Fibroblast of villous mesenchyme (primary cell): ENCODE results near the gene GPX4. TPM values are rescaled to one million over a fixed set of nuclear protein-coding genes. Genes with fewer than 3 reads are reported as not detected.

ENCODE experiments used
- DNase-seq: peaks from one replicate; pipeline ENCODE4 v3.0.0-alpha.2; 2010; ENCODE audit warnings: low read depth
- H3K4me3 ChIP-seq: 2 replicates; pipeline ENCODE4 v1.5.1; 2011; ENCODE audit warnings: low read depth, mild to moderate bottlenecking, low read length
- total RNA-seq: library from RNA; depleted of rRNA; stranded (reverse); fragments of >200 nt; gene quantifications from 2 replicates; pipeline ENCODE4 v1.2.3, GENCODE V29; 2012
- TF ChIP-seq, protein P1 (sequence below): IDR thresholded peaks from 2 replicates; pipeline ENCODE4 v1.5.1; 2012; ENCODE audit warnings: low read depth, mild to moderate bottlenecking, low read length; ENCODE audit not compliant: insufficient read depth

GPX4 gene
- total RNA-seq, 1 donor: 254 TPM

DNA sequence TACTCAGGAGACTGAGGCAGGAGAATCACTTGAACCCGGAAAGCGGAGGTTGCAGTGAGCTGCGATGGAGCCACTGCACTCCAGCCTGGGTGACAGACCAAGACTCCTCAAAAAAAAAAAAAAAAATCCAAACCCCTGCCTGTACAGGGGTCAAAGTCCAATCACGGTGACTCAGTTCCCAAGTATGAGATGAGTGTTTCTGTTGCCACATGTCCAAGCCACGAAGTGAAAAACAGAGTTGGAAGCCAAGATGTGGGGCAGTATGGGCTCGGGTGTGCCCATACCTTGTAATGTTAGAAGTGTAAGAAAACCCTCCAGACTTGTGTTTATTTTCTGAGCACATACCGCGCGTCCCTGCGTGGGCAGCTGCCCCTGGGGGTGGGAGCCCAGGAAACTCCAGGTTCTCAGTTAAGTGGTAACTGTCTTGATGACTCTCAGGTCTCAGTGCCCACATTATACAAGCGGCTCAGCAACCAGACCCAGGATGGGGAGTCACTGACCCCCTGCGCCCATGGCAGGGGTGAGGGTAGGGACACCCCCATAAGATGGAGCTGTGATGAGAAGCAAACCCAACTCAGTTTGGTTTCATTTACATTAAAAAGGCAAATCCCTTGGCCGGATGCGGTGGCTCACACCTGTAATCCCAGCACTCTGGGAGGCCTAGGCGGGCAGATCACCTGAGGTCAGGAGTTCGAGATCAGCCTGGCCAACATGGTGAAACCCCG, 1.2 kb upstream of the GPX4 start:
- H3K4me3 ChIP-seq: peak overlapping the region; percentile 18
- TF ChIP-seq, protein P1, sequence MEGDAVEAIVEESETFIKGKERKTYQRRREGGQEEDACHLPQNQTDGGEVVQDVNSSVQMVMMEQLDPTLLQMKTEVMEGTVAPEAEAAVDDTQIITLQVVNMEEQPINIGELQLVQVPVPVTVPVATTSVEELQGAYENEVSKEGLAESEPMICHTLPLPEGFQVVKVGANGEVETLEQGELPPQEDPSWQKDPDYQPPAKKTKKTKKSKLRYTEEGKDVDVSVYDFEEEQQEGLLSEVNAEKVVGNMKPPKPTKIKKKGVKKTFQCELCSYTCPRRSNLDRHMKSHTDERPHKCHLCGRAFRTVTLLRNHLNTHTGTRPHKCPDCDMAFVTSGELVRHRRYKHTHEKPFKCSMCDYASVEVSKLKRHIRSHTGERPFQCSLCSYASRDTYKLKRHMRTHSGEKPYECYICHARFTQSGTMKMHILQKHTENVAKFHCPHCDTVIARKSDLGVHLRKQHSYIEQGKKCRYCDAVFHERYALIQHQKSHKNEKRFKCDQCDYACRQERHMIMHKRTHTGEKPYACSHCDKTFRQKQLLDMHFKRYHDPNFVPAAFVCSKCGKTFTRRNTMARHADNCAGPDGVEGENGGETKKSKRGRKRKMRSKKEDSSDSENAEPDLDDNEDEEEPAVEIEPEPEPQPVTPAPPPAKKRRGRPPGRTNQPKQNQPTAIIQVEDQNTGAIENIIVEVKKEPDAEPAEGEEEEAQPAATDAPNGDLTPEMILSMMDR: no peak
- DNase-seq: peak; percentile 99

DNA sequence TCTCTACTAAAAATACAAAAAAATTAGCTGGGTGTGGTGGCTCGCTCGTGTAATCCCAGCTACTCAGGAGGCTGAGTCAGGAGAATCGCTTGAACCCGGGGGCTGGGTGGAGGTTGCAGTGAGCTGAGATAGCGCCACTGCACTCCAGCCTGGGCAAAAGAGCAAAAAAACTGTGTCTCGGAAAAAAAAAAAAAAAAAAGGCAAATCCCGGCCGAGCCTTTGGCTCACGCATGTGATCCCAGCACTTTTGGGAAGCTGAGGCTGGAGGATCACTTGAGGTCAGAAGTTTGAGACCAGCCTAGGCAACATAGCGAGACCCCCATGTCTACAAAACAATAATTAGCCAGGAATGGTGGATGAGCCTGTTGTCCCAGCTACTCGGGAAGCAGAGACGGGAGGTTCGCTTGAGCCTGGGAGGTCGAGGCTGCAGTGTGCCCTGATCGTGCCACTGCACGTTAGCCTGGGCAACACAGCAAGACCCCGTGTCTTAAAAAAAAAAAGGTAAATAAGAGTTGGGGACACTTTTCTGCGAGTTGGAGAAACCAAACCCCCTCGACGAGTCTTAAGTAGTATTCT, 574 bp upstream of the GPX4 start:
- TF ChIP-seq, protein P1: no peak
- DNase-seq: no peak
- H3K4me3 ChIP-seq: peak overlapping the region; percentile 36

DNA sequence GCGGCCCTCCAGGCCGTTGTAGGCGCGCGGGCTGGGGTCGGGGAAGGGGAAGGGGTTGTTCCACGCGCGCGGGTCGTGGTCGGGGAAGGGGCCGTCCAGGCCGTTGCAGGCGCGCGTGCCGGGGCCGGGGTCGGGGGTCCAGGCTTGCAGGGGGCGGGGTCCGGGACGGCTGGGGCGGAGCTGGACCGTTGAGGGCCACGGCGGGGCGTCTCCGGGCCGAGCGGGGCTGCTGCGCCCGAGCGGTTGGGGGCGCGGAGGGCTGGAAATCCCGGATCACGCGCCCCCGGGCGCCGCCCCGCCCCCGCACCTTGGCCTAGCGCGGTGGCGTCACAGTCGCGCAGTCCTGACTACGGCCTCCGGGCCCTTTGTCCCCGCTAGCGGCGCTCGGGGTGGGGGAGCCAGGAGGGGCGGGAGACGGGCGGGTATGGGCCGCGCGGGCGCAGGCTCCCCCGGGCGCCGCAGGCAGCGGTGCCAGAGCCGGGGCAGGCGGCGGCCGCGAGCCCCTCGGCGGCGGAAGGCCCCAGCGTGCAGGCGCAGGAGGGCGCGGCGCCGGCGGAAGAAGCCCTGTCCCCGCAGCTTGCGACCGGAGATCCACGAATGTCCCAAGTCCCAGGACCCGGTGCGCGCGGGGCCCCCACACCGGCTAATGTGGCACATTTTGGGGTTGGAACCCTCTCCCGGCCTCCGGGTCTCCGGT, 665 bp downstream of the GPX4 start:
- peak; percentile 76 for DNase-seq
- peak overlapping the region; percentile 73 for H3K4me3 ChIP-seq
- TF ChIP-seq, protein P1: no peak

DNA sequence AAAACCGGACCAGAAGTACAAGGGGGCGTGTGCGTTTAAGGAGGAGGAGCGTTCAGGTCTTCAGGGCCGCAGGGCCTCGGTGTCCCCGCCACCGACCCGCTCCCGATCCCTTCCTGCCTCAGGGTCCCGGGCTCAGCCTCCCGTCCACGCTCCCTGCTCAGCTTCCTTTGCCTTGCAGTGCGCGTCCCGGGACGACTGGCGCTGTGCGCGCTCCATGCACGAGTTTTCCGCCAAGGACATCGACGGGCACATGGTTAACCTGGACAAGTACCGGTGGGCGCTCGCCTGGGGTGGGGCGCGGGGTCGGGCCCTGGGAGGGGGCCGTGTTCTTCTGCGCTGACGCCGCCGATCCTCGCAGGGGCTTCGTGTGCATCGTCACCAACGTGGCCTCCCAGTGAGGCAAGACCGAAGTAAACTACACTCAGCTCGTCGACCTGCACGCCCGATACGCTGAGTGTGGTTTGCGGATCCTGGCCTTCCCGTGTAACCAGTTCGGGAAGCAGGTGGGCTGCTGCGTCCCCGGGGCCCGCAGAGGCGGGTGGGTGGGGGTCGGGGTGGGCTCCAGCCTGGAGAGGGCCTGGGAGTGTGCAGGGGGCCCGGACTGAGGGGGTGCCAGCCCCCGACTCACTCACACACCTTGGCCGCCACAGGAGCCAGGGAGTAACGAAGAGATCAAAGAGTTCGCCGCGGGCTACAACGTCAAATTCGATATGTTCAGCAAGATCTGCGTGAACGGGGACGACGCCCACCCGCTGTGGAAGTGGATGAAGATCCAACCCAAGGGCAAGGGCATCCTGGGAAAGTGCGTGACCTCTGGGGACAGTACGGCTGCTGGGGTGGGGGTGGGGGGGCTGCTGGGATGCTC, 1.4 kb downstream of the GPX4 start:
- TF ChIP-seq, protein P1: no peak
- peak overlapping the region; percentile 73 for H3K4me3 ChIP-seq
- DNase-seq: peak; percentile 51

DNA sequence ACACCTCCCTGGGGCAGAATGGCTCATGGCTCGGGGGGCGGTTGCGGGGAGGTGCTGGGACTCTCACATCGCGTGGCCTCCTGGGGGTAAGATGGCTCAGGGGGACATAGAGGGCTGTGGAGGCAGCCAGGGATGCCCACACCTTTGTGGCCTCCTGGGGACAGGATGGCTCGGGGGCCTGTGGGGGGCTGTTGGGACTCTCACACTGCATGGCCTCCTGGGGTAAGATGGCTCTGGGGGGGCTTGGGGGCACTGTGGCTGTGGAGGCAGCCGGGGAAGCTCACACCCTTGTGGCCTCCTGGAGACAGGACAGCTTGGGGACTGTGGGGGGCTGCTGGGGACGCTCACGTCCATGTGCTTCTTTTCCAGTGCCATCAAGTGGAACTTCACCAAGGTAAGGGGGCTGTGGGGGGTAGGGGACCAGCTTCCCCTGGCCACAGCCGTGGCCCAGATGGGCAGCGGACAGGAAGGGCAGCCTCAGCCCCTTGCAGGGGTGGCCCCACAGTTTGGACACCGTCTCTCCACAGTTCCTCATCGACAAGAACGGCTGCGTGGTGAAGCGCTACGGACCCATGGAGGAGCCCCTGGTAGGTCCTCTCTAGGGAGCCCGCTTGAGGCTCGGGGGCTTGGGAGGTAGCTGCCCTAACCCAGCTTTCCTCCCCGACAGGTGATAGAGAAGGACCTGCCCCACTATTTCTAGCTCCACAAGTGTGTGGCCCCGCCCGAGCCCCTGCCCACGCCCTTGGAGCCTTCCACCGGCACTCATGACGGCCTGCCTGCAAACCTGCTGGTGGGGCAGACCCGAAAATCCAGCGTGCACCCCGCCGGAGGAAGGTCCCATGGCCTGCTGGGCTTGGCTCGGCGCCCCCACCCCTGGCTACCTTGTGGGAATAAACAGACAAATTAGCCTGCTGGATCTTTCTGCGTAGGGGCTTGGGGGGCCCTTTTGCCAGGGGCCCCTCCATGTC, 2.4 kb downstream of the GPX4 start:
- TF ChIP-seq, protein P1: no peak
- H3K4me3 ChIP-seq: peak overlapping the region; percentile 73
- no peak for DNase-seq
